GM06990 (cell line): ENCODE data around the gene DPP10.
"Not testable (repeated sequence)": the region's sequence is repeated elsewhere in the genome, so short reads cannot be mapped to it uniquely, and the experiment has no call there.

ENCODE experiments used
- DNase-seq: peaks from one replicate; pipeline ENCODE4 v3.0.0-alpha.2; 2011; ENCODE audit not compliant: insufficient read length; ENCODE audit errors: extremely low read depth
- H3K27me3 ChIP-seq: replicated peaks from 2 replicates; pipeline ENCODE4 v1.6.0; 2011; ENCODE audit warnings: low read length; ENCODE audit not compliant: control insufficient read depth, insufficient read depth
- H3K36me3 ChIP-seq: 2 replicates; pipeline ENCODE4 v1.5.1; 2011; ENCODE audit warnings: low read length; ENCODE audit not compliant: control insufficient read depth, insufficient read depth
- H3K4me3 ChIP-seq: replicated peaks from 2 replicates; pipeline ENCODE4 v1.5.1; 2011; ENCODE audit warnings: low read depth, mild to moderate bottlenecking, control low read depth, low read length
- CTCF ChIP-seq: IDR thresholded peaks from 2 replicates; pipeline ENCODE4 v1.5.1; 2011; ENCODE audit warnings: low read length, control low read depth, mild to moderate bottlenecking, inconsistent platforms; ENCODE audit not compliant: insufficient read depth, poor library complexity, severe bottlenecking

DPP10 gene

GRCh38 chr2:114728372-114728771 lies 285.9 kb downstream of the DPP10 start:
- no peak for DNase-seq
- H3K4me3 ChIP-seq = no peak overlapping the region
- H3K27me3 ChIP-seq = no peaks in the 10 kb centered on the region
- TF ChIP-seq CTCF = no peak
- H3K36me3 ChIP-seq = no peaks in the 10 kb centered on the region

GRCh38 chr2:114729026-114729425 lies 286.6 kb downstream of the DPP10 start:
- no peak overlapping the region for H3K4me3 ChIP-seq
- DNase-seq = no peak
- H3K36me3 ChIP-seq = no peaks in the 10 kb centered on the region
- no peaks in the 10 kb centered on the region for H3K27me3 ChIP-seq
- TF ChIP-seq CTCF = no peak

DNA sequence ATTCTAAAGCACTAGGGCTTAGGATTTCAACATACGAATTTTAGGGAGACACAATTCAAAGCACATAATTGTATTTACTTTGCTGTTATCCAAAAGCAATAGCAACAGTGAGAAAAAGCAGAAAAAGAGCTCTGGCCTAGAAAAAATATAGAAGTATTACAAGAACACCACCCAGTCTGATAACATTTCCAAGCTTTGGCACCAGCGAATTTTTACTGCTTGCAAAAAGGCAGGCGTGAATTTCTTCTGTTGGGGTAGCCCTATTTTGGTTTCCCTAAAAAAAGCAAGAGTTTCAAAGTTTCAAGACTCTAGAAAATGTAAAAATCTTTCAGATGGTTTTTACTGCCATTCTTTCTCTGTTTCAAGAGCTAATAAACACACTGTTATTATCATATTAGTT lies 292.7 kb downstream of the DPP10 start:
- no peak for TF ChIP-seq CTCF
- H3K36me3 ChIP-seq = no peaks in the 10 kb centered on the region
- H3K27me3 ChIP-seq = no peaks in the 10 kb centered on the region
- DNase-seq = no peak
- no peak overlapping the region for H3K4me3 ChIP-seq

DNA sequence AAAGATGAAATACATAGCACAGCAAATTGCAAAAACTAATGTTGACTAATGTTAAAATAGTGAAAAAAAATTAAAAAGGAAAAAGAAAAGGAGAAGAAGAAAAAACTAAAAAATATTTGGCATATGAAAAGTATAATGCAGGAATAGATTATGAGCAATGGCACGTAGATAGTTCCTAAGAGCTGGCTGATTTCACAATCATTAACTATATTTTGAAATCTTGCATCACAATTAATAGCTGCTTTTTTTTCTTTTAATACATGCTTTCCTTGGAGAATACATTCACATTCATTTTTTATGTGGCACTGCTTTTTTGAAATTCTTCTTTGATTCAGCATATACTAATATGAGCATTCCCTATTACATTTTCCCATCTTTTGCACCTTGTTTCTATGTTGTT lies 299.8 kb downstream of the DPP10 start:
- Histone ChIP-seq H3K27me3 (no peaks in the 10 kb centered on the region), H3K36me3 (no peaks in the 10 kb centered on the region), H3K4me3 (no peak overlapping the region)
- no peak for DNase-seq
- TF ChIP-seq CTCF = no peak

GRCh38 chr2:114745700-114746099 lies 303.3 kb downstream of the DPP10 start:
- Histone ChIP-seq H3K4me3 (no peak overlapping the region), H3K27me3 (no peaks in the 10 kb centered on the region), H3K36me3 (no peaks in the 10 kb centered on the region)
- no peak for DNase-seq
- no peak for TF ChIP-seq CTCF

DNA sequence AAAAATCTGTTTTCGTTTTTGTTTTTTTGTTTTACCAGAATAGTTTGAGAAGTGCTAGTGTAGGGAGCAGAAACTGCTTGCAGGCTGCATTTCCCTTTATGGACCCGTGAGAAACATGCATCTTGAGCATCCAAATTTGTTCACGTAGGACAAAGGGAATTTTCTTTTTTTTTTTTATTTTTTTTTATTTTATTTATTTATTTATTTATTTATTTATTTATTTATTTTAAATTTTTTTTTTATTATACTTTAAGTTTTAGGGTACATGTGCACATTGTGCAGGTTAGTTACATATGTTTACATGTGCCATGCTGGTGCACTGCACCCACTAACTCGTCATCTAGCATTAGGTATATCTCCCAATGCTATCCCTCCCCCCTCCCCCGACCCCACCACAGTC lies 305.7 kb downstream of the DPP10 start:
- not testable (repeated sequence) for H3K4me3 ChIP-seq, H3K36me3 ChIP-seq, H3K27me3 ChIP-seq, DNase-seq
